ENCODE data around the gene PLAAT5.
A peak's percentile ranks its signal among the peaks of the same experiment; 100 is the strongest.
"Not testable (repeated sequence)": the region's sequence is repeated elsewhere in the genome, so short reads cannot be mapped to it uniquely, and the experiment has no call there.

The PLAAT5 gene

GRCh38 chr11:63448646-63449045, 42.3 kb downstream of the PLAAT5 start:
- no peak for TF ChIP-seq CTCF (IDR thresholded peaks at IDR 0.05; ENCODE audit: low read length, missing control alignments)
- H3K4me3 ChIP-seq (replicated peaks; ENCODE audit: low read depth, low read length), result no peak overlapping the region
- DNase-seq (ENCODE audit: low read depth), result no peak

- TF ChIP-seq CTCF (IDR thresholded peaks at IDR 0.05; ENCODE audit: low read length, missing control alignments), result no peak
- peak; percentile 3 for DNase-seq (ENCODE audit: low read depth)
- H3K4me3 ChIP-seq (replicated peaks; ENCODE audit: low read depth, low read length), result no peak overlapping the region
Measured at GRCh38 chr11:63445720-63446119, 45.2 kb downstream of the PLAAT5 start.

- TF ChIP-seq CTCF (IDR thresholded peaks at IDR 0.05; ENCODE audit: low read length, missing control alignments), result no peak
- no peak overlapping the region for H3K4me3 ChIP-seq (replicated peaks; ENCODE audit: low read depth, low read length)
- no peak for DNase-seq (ENCODE audit: low read depth)
Measured at GRCh38 chr11:63445118-63445517, 45.8 kb downstream of the PLAAT5 start.

- TF ChIP-seq CTCF (IDR thresholded peaks at IDR 0.05; ENCODE audit: low read length, missing control alignments), result no peak
- no peak for DNase-seq (ENCODE audit: low read depth)
- H3K4me3 ChIP-seq (replicated peaks; ENCODE audit: low read depth, low read length), result no peak overlapping the region
Measured at GRCh38 chr11:63444160-63444559, 46.8 kb downstream of the PLAAT5 start.

- no peak for TF ChIP-seq CTCF (IDR thresholded peaks at IDR 0.05; ENCODE audit: low read length, missing control alignments)
- no peak for DNase-seq (ENCODE audit: low read depth)
- no peak overlapping the region for H3K4me3 ChIP-seq (replicated peaks; ENCODE audit: low read depth, low read length)
Measured at GRCh38 chr11:63443714-63444113, 47.3 kb downstream of the PLAAT5 start.

- DNase-seq (ENCODE audit: low read depth); H3K4me3 ChIP-seq (replicated peaks; ENCODE audit: low read depth, low read length): not testable (repeated sequence)
Measured at GRCh38 chr11:63435831-63436230, 55.1 kb downstream of the PLAAT5 start.

GRCh38 chr11:63435351-63435750, 55.6 kb downstream of the PLAAT5 start:
- DNase-seq (ENCODE audit: low read depth); H3K4me3 ChIP-seq (replicated peaks; ENCODE audit: low read depth, low read length): not testable (repeated sequence)

- not testable (repeated sequence) for DNase-seq (ENCODE audit: low read depth); H3K4me3 ChIP-seq (replicated peaks; ENCODE audit: low read depth, low read length)
Measured at GRCh38 chr11:63430731-63431130, 60.2 kb downstream of the PLAAT5 start.

- TF ChIP-seq CTCF (IDR thresholded peaks at IDR 0.05; ENCODE audit: low read length, missing control alignments), result no peak
Measured at GRCh38 chr11:63427971-63428508, 62.9 kb downstream of the PLAAT5 start.

More at GRCh38 chr11:63427971-63428508, 62.9 kb downstream of the PLAAT5 start:
- no peak overlapping the region for H3K4me3 ChIP-seq (replicated peaks; ENCODE audit: low read depth, low read length)
- no peak for DNase-seq (ENCODE audit: low read depth)
